ENCODE results near the gene HSDL1. TPM values are rescaled to one million over a fixed set of nuclear protein-coding genes. Genes with fewer than 3 reads are reported as not detected.

HSDL1 gene
- total and polyA plus RNA-seq, 2 of the 8 experiments (the other 6 are each of a cell fraction or from before 2014, with no cell fraction given) = 25.0 to 55.7 TPM

GRCh38 chr16:84159800-84160199 lies 14.8 kb upstream of the HSDL1 start (continued):
- TF ChIP-seq CHD7 (IDR thresholded peaks at IDR 0.05; ENCODE audit: insufficient replicate concordance, low read length) (no peak), BACH1 (IDR thresholded peaks at IDR 0.05; ENCODE audit: low read length) (no peak), CEBPB (IDR thresholded peaks at IDR 0.05; ENCODE audit: low read depth, low read length) (no peak), SIX5 (IDR thresholded peaks at IDR 0.05; ENCODE audit: low read depth, low read length) (no peak), POU5F1 (IDR thresholded peaks at IDR 0.05; ENCODE audit: low read depth, low read length) (no peak), ASH2L (IDR thresholded peaks at IDR 0.05; ENCODE audit: low read length) (no peak), SRF (IDR thresholded peaks at IDR 0.05; ENCODE audit: low read depth, low read length) (no peak), HDAC6 (IDR thresholded peaks at IDR 0.05; ENCODE audit: low read depth, low read length) (no peak), CTBP2 (IDR thresholded peaks at IDR 0.05; ENCODE audit: borderline replicate concordance, insufficient read depth, insufficient read length, low read length) (no peak), TEAD4 (IDR thresholded peaks at IDR 0.05; ENCODE audit: low read depth, low read length) (no peak)
